Smooth muscle cell (in vitro differentiated cells): ENCODE measurements around the gene FAM174C. TPM values are rescaled to one million over a fixed set of nuclear protein-coding genes. Genes with fewer than 3 reads are reported as not detected.

Experiments
- DNase-seq: peaks from one replicate; lab custom pipeline; 2025; ENCODE audit not compliant: unreplicated experiment; lab: John Stamatoyannopoulos, UW
- H2AFZ ChIP-seq: fragments of 200-600 bp; sonication (generic); 2 replicates; pipeline ENCODE4 v1.6.0; 2016; ENCODE audit warnings: antibody characterized with exemption, low read depth, mild to moderate bottlenecking
- H3F3A ChIP-seq: fragments of 200-600 bp; sonication (generic); 2 replicates; pipeline ENCODE4 v1.6.0; 2017; ENCODE audit warnings: antibody characterized with exemption, low read depth
- H3K27ac ChIP-seq: fragments of 200-600 bp; sonication (generic); 2 replicates; pipeline ENCODE4 v1.5.1; 2016; ENCODE audit warnings: low read depth, mild to moderate bottlenecking
- H3K27me3 ChIP-seq: fragments of 200-600 bp; sonication (generic); 2 replicates; pipeline ENCODE4 v1.6.1; 2016; ENCODE audit warnings: low read depth, mild to moderate bottlenecking
- H3K36me3 ChIP-seq: fragments of 200-600 bp; sonication (generic); 2 replicates; pipeline ENCODE4 v1.5.1; 2016; ENCODE audit warnings: low read depth
- H3K4me1 ChIP-seq: fragments of 200-600 bp; sonication (generic); 2 replicates; pipeline ENCODE4 v1.5.1; 2016; ENCODE audit warnings: low read depth
- H3K4me2 ChIP-seq: fragments of 200-600 bp; sonication (generic); 2 replicates; pipeline ENCODE4 v1.6.0; 2016; ENCODE audit warnings: mild to moderate bottlenecking
- H3K4me3 ChIP-seq: fragments of 200-600 bp; sonication (generic); 2 replicates; pipeline ENCODE4 v1.5.1; 2016; ENCODE audit warnings: mild to moderate bottlenecking
- H3K79me2 ChIP-seq: fragments of 200-600 bp; sonication (generic); 2 replicates; pipeline ENCODE4 v1.6.0; 2016; ENCODE audit warnings: low read depth, mild to moderate bottlenecking
- H3K9ac ChIP-seq: fragments of 200-600 bp; sonication (generic); 2 replicates; pipeline ENCODE4 v1.6.0; 2016; ENCODE audit warnings: low read depth
- H3K9me3 ChIP-seq: fragments of 200-600 bp; sonication (generic); replicated peaks from 2 replicates; pipeline ENCODE4 v1.5.1; 2016; ENCODE audit warnings: low read depth
- H4K20me1 ChIP-seq: fragments of 200-600 bp; sonication (generic); 2 replicates; pipeline ENCODE4 v1.6.0; 2016; ENCODE audit warnings: low read depth
- CTCF ChIP-seq: fragments of 200-600 bp; sonication (generic); IDR thresholded peaks from 2 replicates; pipeline ENCODE4 v1.5.1; 2017; ENCODE audit warnings: borderline replicate concordance, mild to moderate bottlenecking, antibody characterized with exemption; ENCODE audit not compliant: insufficient read depth, poor library complexity, severe bottlenecking
- WGBS: methylation state at CpG from one replicate; pipeline ENCODE4 v1.1.7; 2016; ENCODE audit warnings: low lambda C conversion rate; 5-methylcytosine and 5-hydroxymethylcytosine counted together
- polyA plus RNA-seq: library from polyadenylated mRNA; unstranded; fragments of >200 nt; fragmentation: Nextera tagmentation; extraction: Ambion mirVana; gene quantifications from 2 replicates; pipeline ENCODE4 v1.2.1, GENCODE V29; 2016
- total RNA-seq: library from RNA; depleted of rRNA; stranded (reverse); fragments of >200 nt; gene quantifications from 2 replicates; pipeline ENCODE4 v1.2.3, GENCODE V29; 2014

Gene FAM174C
- total and polyA plus RNA-seq, 2 experiments from 2014 or later: 41.5 to 75.6 TPM

GRCh38 chr19:1261538-1261797, 13.9 kb upstream of the FAM174C start:
- H3K4me3 ChIP-seq: peak overlapping the region; percentile 64
- H3K4me2 ChIP-seq: peak overlapping the region; percentile 95
- H2AFZ ChIP-seq: no peak overlapping the region
- no peaks in the 10 kb centered on the region for H3K36me3 ChIP-seq
- no peaks in the 10 kb centered on the region for H3K27me3 ChIP-seq
- H3F3A ChIP-seq: peaks cover 55% of the 10 kb centered on the region
- no peak for DNase-seq
- TF ChIP-seq CTCF: no peak
- H3K9me3 ChIP-seq: no peaks in the 10 kb centered on the region
- peaks cover 16% of the 10 kb centered on the region for H3K79me2 ChIP-seq
- H3K4me1 ChIP-seq: peaks cover 41% of the 10 kb centered on the region
- H3K27ac ChIP-seq: peak overlapping the region; percentile 97
- peak overlapping the region; percentile 96 for H3K9ac ChIP-seq
- H4K20me1 ChIP-seq: peaks cover 35% of the 10 kb centered on the region
- 12% methylated on average over 14 of the region's 14 CpGs for WGBS

GRCh38 chr19:1261798-1262622, 13.3 kb upstream of the FAM174C start:
- WGBS: 29% methylated on average over 19 of the region's 28 CpGs
- H3K36me3 ChIP-seq: no peaks in the 10 kb centered on the region
- H3K9ac ChIP-seq: peak overlapping the region; percentile 96
- H3K9me3 ChIP-seq: no peaks in the 10 kb centered on the region
- H3K79me2 ChIP-seq: peaks cover 11% of the 10 kb centered on the region
- DNase-seq: no peak
- peak overlapping the region; percentile 95 for H3K4me2 ChIP-seq
- H4K20me1 ChIP-seq: peaks cover 30% of the 10 kb centered on the region
- H3K4me3 ChIP-seq: peak overlapping the region; percentile 64
- H3K4me1 ChIP-seq: peaks cover 41% of the 10 kb centered on the region
- TF ChIP-seq CTCF: no peak
- no peaks in the 10 kb centered on the region for H3K27me3 ChIP-seq
- H3K27ac ChIP-seq: peak overlapping the region; percentile 97
- peaks cover 50% of the 10 kb centered on the region for H3F3A ChIP-seq
- H2AFZ ChIP-seq: no peak overlapping the region

GRCh38 chr19:1262623-1263123, 12.7 kb upstream of the FAM174C start:
- peaks cover 4% of the 10 kb centered on the region for H3K79me2 ChIP-seq
- DNase-seq: peak; percentile 34
- peak overlapping the region; percentile 95 for H3K4me2 ChIP-seq
- TF ChIP-seq CTCF: no peak
- H3K9ac ChIP-seq: peak overlapping the region; percentile 96
- H2AFZ ChIP-seq: no peak overlapping the region
- peak overlapping the region; percentile 97 for H3K27ac ChIP-seq
- H3K4me1 ChIP-seq: peaks cover 47% of the 10 kb centered on the region
- 39% methylated on average over 16 of the region's 21 CpGs for WGBS
- peak overlapping the region; percentile 64 for H3K4me3 ChIP-seq
- peaks cover 28% of the 10 kb centered on the region for H4K20me1 ChIP-seq
- H3K36me3 ChIP-seq: no peaks in the 10 kb centered on the region
- H3K9me3 ChIP-seq: no peaks in the 10 kb centered on the region
- H3K27me3 ChIP-seq: no peaks in the 10 kb centered on the region
- H3F3A ChIP-seq: peaks cover 45% of the 10 kb centered on the region

- Histone ChIP-seq H3F3A (peaks cover 44% of the 10 kb centered on the region), H3K27me3 (no peaks in the 10 kb centered on the region), H3K36me3 (no peaks in the 10 kb centered on the region), H3K4me1 (peaks cover 47% of the 10 kb centered on the region), H3K79me2 (no peaks in the 10 kb centered on the region), H4K20me1 (peaks cover 23% of the 10 kb centered on the region), H3K9me3 (no peaks in the 10 kb centered on the region), H2AFZ (no peak overlapping the region), H3K27ac (peak overlapping the region; percentile 97), H3K9ac (no peak overlapping the region), H3K4me3 (no peak overlapping the region), H3K4me2 (peak overlapping the region; percentile 95)
- 50% methylated on average over 5 of the region's 5 CpGs for WGBS
- no peak for TF ChIP-seq CTCF
- no peak for DNase-seq
Observed at GRCh38 chr19:1263188-1263587, 12.1 kb upstream of the FAM174C start.
